GM21390 (cell line): Measurements from ENCODE around the gene UPK1B.

Source experiments
- ATAC-seq: cut with Tn5 transposase; IDR thresholded peaks from one replicate; pipeline ENCODE4 v1.9.1; 2021; ENCODE audit not compliant: unreplicated experiment

Gene UPK1B

GRCh38 chr3:119175872-119176756 is 2.7 kb downstream of the UPK1B start:
- ATAC-seq = no peak

GRCh38 chr3:119176778-119177177 is 3.4 kb downstream of the UPK1B start:
- ATAC-seq = no peak

GRCh38 chr3:119177321-119177720 is 3.9 kb downstream of the UPK1B start:
- no peak for ATAC-seq

- no peak for ATAC-seq
Observed at GRCh38 chr3:119181765-119182164, 8.4 kb downstream of the UPK1B start.

- ATAC-seq = no peak
Observed at GRCh38 chr3:119184111-119184510, 10.7 kb downstream of the UPK1B start.

- no peak for ATAC-seq
Observed at GRCh38 chr3:119184796-119185570, 11.6 kb downstream of the UPK1B start.

- ATAC-seq = no peak
Observed at GRCh38 chr3:119187266-119187665, 13.9 kb downstream of the UPK1B start.

GRCh38 chr3:119191800-119192199 is 18.4 kb downstream of the UPK1B start:
- no peak for ATAC-seq

- ATAC-seq = no peak
Observed at GRCh38 chr3:119194237-119195150, 21.1 kb downstream of the UPK1B start.

GRCh38 chr3:119195151-119195476 is 21.7 kb downstream of the UPK1B start:
- ATAC-seq = no peak

- ATAC-seq = no peak
Observed at GRCh38 chr3:119195911-119196310, 22.5 kb downstream of the UPK1B start.

GRCh38 chr3:119205209-119205608 is 31.8 kb downstream of the UPK1B start:
- ATAC-seq = no peak

- ATAC-seq = no peak
Observed at GRCh38 chr3:119205685-119206084, 32.3 kb downstream of the UPK1B start.

- peak; percentile 51 for ATAC-seq
Observed at GRCh38 chr3:119206611-119207511, 33.5 kb downstream of the UPK1B start.

GRCh38 chr3:119207512-119207875 is 34.1 kb downstream of the UPK1B start:
- ATAC-seq = no peak

- ATAC-seq = no peak
Observed at GRCh38 chr3:119211193-119211592, 37.8 kb downstream of the UPK1B start.

- no peak for ATAC-seq
Observed at GRCh38 chr3:119211803-119212202, 38.4 kb downstream of the UPK1B start.

GRCh38 chr3:119219069-119219468 is 45.7 kb downstream of the UPK1B start:
- peak; percentile 98 for ATAC-seq

- ATAC-seq = no peak
Observed at GRCh38 chr3:119220198-119220597, 46.8 kb downstream of the UPK1B start.

GRCh38 chr3:119220970-119221667 is 47.7 kb downstream of the UPK1B start:
- ATAC-seq = no peak
